IPS-18c (cell line): Measurements from ENCODE around the gene PCCA.
"Not testable (repeated sequence)": the region's sequence is repeated elsewhere in the genome, so short reads cannot be mapped to it uniquely, and the experiment has no call there.

ENCODE experiments used
- H3K4me3 ChIP-seq: 2 replicates; pipeline ENCODE4 v1.7.0; 2013; ENCODE audit warnings: low read depth, mild to moderate bottlenecking, low read length, moderate library complexity; ENCODE audit not compliant: insufficient read depth
- H3K9me3 ChIP-seq: one replicate; pipeline ENCODE4 v1.6.1; 2013; ENCODE audit warnings: mild to moderate bottlenecking, low read length, moderate library complexity; ENCODE audit not compliant: control insufficient read depth, insufficient read depth

Gene PCCA

DNA sequence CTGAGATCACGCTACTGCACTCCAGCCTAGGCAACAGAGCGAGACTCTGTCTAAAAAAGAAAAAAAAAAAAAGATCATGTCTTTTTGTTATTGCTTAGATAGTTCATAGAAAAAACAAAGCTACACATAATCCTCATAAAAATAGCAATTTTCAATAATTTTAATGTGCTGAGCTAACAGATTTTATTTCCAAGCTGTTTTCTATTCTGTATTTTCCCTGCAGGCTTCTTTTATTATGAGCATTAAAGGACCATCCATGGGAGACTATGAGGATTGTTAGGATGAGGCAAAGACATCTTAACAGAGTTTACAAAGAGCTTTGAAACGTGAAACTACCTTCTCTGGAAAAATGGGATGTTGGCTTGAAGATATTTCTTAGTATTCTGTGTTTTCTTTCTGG, 71.6 kb downstream of the PCCA start:
- no peak overlapping the region for H3K4me3 ChIP-seq
- H3K9me3 ChIP-seq, result no peaks in the 10 kb centered on the region

- no peaks in the 10 kb centered on the region for H3K9me3 ChIP-seq
- no peak overlapping the region for H3K4me3 ChIP-seq
Observed at GRCh38 chr13:100163375-100163774, 74.5 kb downstream of the PCCA start.

GRCh38 chr13:100173203-100173602, 84.3 kb downstream of the PCCA start:
- Histone ChIP-seq H3K4me3 (no peak overlapping the region), H3K9me3 (no peaks in the 10 kb centered on the region)

DNA sequence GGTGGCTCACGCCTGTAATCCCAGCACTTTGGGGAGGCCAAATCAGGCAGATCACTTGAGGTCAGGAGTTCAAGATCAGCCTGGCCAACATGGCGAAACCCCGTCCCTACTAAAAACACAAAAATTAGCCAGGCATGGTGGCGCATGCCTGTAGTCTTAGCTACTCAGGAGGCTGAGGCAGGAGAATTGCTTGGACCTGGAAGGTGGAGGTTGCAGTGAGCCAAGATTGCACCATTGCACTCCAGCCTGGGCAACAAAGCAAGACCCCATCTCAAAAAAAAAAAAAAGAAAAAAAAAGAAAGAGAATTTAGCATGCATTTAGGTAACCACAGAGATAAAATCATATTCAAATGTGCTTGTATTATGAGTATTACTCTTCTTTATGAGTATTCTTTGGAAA, 85.6 kb downstream of the PCCA start:
- not testable (repeated sequence) for H3K4me3 ChIP-seq, H3K9me3 ChIP-seq

- Histone ChIP-seq H3K4me3 (no peak overlapping the region), H3K9me3 (no peaks in the 10 kb centered on the region)
Observed at GRCh38 chr13:100175078-100175802, 86.3 kb downstream of the PCCA start.

DNA sequence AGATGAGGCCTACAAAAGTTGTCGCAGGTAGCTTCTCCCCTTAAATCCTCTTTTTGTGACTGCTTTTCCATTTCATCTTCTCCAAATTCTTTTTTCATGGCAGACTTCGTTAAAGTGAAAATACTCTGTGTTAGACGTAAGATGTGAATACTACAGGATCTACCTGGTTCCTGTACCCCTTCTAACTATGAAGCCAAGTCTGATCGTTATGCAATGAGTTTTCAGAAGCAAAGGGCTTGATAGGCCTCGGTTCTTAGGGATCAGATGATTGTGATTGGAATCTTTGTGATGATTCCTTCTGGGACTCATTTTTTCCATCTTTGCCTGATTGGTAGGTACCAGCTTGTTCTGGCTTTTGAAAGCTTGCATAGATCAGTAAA, 86.9 kb downstream of the PCCA start:
- Histone ChIP-seq H3K4me3 (no peak overlapping the region), H3K9me3 (no peaks in the 10 kb centered on the region)

DNA sequence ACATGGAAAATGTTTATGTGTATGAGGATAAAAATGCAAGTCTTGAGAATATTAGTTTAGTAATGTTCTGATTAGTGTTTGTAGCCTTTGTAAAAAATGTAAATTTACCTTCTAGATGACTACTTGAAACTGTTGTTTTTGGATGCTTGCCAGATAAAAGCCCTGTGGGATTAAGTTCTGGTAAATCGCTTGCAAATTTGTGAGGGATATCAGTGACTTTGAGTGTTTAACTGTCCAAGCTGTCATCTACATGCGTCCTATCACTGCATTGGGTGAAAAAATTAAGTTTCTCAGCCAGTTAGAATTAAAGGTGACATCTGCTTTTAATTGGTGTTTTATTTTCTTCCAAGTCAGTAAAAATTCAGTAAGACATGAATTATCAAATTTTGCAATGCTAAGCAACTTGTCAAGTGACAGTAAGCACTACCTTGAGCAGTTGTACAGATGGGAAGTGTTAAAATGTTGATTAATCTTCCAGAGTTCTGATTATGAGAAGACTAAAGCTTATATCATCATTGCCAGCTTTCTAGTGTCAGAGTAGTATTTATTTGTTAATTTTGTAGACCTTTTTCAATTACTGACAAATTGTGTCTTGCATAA, 88.0 kb downstream of the PCCA start:
- H3K4me3 ChIP-seq, result no peak overlapping the region
- no peaks in the 10 kb centered on the region for H3K9me3 ChIP-seq

DNA sequence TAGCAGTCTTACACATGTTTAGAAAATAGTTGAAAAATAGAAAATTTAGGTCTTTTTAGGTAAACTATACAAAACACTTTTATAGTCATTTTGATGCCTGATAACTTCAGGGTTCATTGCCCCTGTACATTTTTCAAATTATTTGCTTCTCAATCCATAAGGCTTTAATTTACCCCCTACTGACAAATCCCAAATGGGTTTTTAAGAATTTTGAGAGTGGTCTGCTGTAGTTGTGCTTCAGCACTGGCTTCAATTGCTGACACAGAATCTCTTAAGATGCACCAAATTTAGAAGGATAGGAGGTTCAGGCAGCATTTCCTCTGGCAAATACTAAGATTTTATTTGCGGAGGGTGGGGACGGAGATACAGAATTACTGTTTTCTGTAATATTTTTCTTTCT, 89.4 kb downstream of the PCCA start:
- Histone ChIP-seq H3K9me3 (no peaks in the 10 kb centered on the region), H3K4me3 (no peak overlapping the region)

GRCh38 chr13:100179276-100179675, 90.4 kb downstream of the PCCA start:
- no peaks in the 10 kb centered on the region for H3K9me3 ChIP-seq
- no peak overlapping the region for H3K4me3 ChIP-seq

DNA sequence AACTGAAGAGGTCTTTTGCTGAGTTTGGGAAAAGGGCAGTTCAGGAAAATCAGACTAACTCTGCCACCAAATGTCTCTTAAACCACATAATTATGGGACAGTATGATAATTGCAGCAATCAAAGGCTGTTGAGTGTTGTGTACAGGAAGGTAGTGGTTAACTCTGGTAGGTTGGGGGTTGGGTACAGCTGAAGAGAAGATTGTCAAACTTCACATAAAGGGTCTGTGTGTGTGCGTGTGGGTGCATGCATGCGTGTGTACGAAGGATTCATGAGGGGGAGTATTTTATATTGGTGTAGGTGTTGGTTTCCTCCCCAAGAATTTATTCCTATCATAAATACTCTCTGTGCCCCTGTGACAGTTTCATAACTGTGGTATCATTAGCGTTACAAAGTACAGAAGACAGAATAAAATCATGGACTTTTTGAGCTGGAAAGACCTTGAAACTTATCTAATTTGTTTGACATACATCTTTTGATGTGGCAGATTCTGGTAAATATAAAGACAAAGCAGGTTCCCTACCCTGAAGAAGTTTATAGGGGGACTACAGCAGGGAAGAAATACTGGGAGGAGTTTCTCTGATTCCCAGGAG, 94.1 kb downstream of the PCCA start:
- H3K9me3 ChIP-seq, result no peaks in the 10 kb centered on the region
- no peak overlapping the region for H3K4me3 ChIP-seq

- no peak overlapping the region for H3K4me3 ChIP-seq
- no peaks in the 10 kb centered on the region for H3K9me3 ChIP-seq
Observed at GRCh38 chr13:100184095-100184494, 95.2 kb downstream of the PCCA start.

- no peak overlapping the region for H3K4me3 ChIP-seq
- no peaks in the 10 kb centered on the region for H3K9me3 ChIP-seq
Observed at GRCh38 chr13:100195568-100195967, 106.7 kb downstream of the PCCA start.

- no peak overlapping the region for H3K4me3 ChIP-seq
- no peaks in the 10 kb centered on the region for H3K9me3 ChIP-seq
Observed at GRCh38 chr13:100196375-100196774, 107.5 kb downstream of the PCCA start.

GRCh38 chr13:100197116-100197515, 108.2 kb downstream of the PCCA start:
- H3K9me3 ChIP-seq, result no peaks in the 10 kb centered on the region
- no peak overlapping the region for H3K4me3 ChIP-seq

DNA sequence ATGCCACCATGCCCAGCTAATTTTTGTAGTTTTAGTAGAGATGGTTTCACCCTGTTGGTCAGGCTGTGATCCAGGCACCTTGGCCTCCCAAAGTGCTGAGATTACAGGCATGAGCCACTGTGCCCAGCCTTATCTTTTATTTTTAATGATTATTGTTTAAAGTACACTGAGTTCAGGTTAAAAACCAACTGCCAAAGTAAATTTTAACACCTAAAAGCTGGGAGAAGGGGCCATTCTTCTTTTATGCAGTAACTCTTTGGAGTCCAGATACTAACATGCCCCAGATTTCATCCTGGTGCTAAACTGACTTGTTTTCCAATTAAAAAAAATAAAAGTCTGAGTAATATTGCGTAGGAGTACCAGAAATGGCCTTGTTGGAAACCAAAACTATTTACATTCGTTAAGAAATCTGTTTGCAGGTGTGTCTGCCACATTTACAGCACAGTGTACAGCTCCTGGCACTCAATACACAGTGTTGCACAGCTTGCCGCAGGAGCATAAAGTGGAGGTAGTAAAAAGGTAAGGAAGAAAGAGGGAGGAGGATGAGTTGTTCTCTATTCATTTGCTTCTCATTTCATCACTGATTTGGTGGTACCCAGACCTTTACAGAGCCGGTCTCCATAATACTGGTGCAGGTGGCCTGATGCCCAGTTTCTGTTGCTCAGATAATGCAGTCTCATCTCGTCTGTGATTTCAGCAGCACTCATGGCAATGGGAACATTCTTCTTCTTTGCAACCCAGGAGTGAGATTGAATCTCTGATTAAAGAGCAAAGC, 108.9 kb downstream of the PCCA start:
- no peak overlapping the region for H3K4me3 ChIP-seq
- H3K9me3 ChIP-seq, result no peaks in the 10 kb centered on the region

DNA sequence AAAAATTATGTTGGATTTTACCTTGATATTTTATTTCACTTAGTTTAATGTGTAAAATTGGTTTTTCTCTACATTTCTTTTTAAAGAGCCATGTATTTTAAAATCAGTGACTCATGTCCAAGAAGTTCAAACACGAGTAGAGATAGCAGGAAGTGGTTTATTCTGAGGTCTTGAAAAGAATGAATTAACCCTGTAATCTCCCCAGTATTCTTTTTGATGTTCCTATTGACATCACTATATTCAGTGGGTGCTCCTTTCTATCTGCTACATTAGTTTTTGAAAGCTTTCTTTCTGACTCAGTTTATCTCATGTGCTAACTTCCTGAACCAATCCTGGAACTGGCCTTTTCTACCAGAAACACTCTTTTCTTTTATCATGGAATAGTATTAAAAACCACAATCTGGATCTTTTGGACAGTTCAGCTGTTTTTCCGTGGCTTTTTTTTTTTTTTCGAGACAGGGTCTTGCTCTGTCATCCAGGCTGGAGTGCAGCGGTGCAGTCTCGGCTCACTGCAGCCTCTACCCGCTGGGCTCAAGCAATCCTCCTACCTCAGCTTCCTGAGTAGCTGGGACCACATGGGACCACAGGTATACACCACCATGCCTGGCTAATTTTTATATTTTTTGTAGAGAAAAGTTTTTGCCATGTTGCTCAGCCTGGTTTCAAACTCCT, 114.9 kb downstream of the PCCA start:
- no peaks in the 10 kb centered on the region for H3K9me3 ChIP-seq
- H3K4me3 ChIP-seq, result no peak overlapping the region

DNA sequence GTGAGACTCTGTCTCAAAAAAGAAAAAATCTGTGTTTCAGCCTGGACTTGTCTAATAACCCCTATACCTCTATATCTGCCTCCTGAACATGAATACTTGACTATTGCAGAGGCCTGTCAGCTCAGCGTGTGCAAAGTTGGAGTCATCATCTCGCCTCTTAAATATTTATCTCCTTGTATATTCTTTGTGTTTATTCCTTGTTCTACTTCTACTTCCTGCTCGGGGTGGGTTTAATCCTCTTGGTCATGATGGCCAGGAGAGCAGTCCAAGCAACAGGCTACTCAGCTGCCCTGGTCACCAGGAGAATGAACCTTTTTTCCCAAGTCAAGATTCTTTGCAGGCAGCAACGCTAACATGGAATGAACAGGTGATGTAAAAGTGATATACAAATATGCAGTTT, 119.1 kb downstream of the PCCA start:
- H3K9me3 ChIP-seq, result no peaks in the 10 kb centered on the region

More for the DNA sequence above, 119.1 kb downstream of the PCCA start:
- no peak overlapping the region for H3K4me3 ChIP-seq
